MM.1S (cell line): Measurements from ENCODE around the gene RPL7A.

Experiments used
- DNase-seq: peaks from one replicate; pipeline ENCODE4 v3.0.0-alpha.2; 2015
- H2AFZ ChIP-seq: fragments of 300-600 bp; sonication (generic); 2 replicates; pipeline ENCODE4 v1.6.0; 2016; ENCODE audit warnings: antibody characterized with exemption, low read length
- H3F3A ChIP-seq: fragments of 300-600 bp; sonication (generic); 2 replicates; pipeline ENCODE4 v1.6.1; 2016; ENCODE audit warnings: mild to moderate bottlenecking, antibody characterized with exemption, low read length, moderate library complexity, mixed read lengths; ENCODE audit not compliant: insufficient read depth
- H3K27ac ChIP-seq: fragments of 300-600 bp; sonication (generic); 2 replicates; pipeline ENCODE4 v1.5.1; 2016; ENCODE audit warnings: mild to moderate bottlenecking, low read length
- H3K27me3 ChIP-seq: fragments of 300-600 bp; sonication (generic); replicated peaks from 2 replicates; pipeline ENCODE4 v1.6.0; 2016; ENCODE audit warnings: low read length; ENCODE audit not compliant: insufficient read depth
- H3K36me3 ChIP-seq: fragments of 300-600 bp; sonication (generic); replicated peaks from 2 replicates; pipeline ENCODE4 v1.6.1; 2016; ENCODE audit warnings: mild to moderate bottlenecking, low read length, mixed read lengths; ENCODE audit not compliant: insufficient read depth
- H3K4me1 ChIP-seq: fragments of 300-600 bp; sonication (generic); 2 replicates; pipeline ENCODE4 v1.6.1; 2016; ENCODE audit warnings: low read length, mixed read lengths
- H3K4me2 ChIP-seq: fragments of 300-600 bp; sonication (generic); 2 replicates; pipeline ENCODE4 v1.6.0; 2016; ENCODE audit warnings: low read depth, low read length
- H3K4me3 ChIP-seq: fragments of 300-600 bp; sonication (generic); 2 replicates; pipeline ENCODE4 v1.5.1; 2016; ENCODE audit warnings: low read length, mixed read lengths
- H3K79me2 ChIP-seq: fragments of 300-600 bp; sonication (generic); 2 replicates; pipeline ENCODE4 v1.6.1; 2016; ENCODE audit warnings: mixed run types, low read length, mixed read lengths
- H3K9ac ChIP-seq: fragments of 300-600 bp; sonication (generic); 2 replicates; pipeline ENCODE4 v1.6.1; 2016; ENCODE audit warnings: low read length, mixed read lengths
- H3K9me2 ChIP-seq: fragments of 300-600 bp; sonication (generic); replicated peaks from 2 replicates; pipeline ENCODE4 v1.6.1; 2016; ENCODE audit warnings: mild to moderate bottlenecking, low read length, mixed read lengths; ENCODE audit not compliant: insufficient read depth
- H3K9me3 ChIP-seq: fragments of 300-600 bp; sonication (generic); replicated peaks from 2 replicates; pipeline ENCODE4 v1.6.1; 2016; ENCODE audit warnings: mild to moderate bottlenecking, low read length, mixed read lengths; ENCODE audit not compliant: insufficient read depth
- H4K20me1 ChIP-seq: fragments of 300-600 bp; sonication (generic); 2 replicates; pipeline ENCODE4 v1.6.1; 2016; ENCODE audit warnings: mild to moderate bottlenecking, low read length, moderate library complexity, mixed read lengths; ENCODE audit not compliant: insufficient read depth
- EZH2 ChIP-seq: fragments of 300-600 bp; sonication (generic); optimal IDR thresholded peaks from 2 replicates; pipeline ENCODE3; 2017; ENCODE audit warnings: low read depth, mild to moderate bottlenecking, antibody characterized with exemption, low read length, mixed read lengths
- EZH2phosphoT487 ChIP-seq: fragments of 300-600 bp; sonication (generic); IDR thresholded peaks from 2 replicates; pipeline ENCODE4 v1.6.1; 2018; ENCODE audit warnings: antibody characterized with exemption, low read length
- TF ChIP-seq, protein P1 (sequence below): fragments of 300-600 bp; sonication (generic); IDR thresholded peaks from 2 replicates; pipeline ENCODE4 v1.5.1; 2016; ENCODE audit warnings: antibody characterized with exemption, low read length, mixed read lengths

RPL7A gene

DNA sequence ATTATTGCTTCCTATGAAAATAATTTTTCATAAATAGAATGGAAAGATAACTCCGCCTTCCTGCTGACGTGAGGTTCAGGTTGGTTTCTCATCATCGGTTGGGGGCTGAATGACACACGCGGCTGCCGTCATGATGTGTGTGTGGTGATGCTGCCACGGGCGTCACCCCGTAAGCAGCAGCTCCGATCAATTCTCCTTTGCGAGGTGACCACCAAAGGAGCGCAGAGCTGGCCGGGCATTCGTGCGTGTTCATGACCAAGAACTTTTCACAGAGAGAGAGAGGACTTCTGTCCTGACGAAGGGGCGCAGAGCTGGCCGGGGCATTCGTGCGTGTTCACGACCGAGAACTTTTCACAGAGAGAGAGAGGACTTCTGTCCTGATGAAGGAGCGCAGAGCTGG, 42.3 kb upstream of the RPL7A start:
- H3K27ac ChIP-seq: no peak overlapping the region
- H3K27me3 ChIP-seq: peaks cover 88% of the 10 kb centered on the region
- H3K36me3 ChIP-seq: no peaks in the 10 kb centered on the region
- H3K9me3 ChIP-seq: no peaks in the 10 kb centered on the region
- H3K4me3 ChIP-seq: no peak overlapping the region
- H3K9ac ChIP-seq: no peak overlapping the region
- H3K79me2 ChIP-seq: no peaks in the 10 kb centered on the region
- TF ChIP-seq EZH2 (no peak), EZH2phosphoT487 (no peak)
- TF ChIP-seq, protein P1, sequence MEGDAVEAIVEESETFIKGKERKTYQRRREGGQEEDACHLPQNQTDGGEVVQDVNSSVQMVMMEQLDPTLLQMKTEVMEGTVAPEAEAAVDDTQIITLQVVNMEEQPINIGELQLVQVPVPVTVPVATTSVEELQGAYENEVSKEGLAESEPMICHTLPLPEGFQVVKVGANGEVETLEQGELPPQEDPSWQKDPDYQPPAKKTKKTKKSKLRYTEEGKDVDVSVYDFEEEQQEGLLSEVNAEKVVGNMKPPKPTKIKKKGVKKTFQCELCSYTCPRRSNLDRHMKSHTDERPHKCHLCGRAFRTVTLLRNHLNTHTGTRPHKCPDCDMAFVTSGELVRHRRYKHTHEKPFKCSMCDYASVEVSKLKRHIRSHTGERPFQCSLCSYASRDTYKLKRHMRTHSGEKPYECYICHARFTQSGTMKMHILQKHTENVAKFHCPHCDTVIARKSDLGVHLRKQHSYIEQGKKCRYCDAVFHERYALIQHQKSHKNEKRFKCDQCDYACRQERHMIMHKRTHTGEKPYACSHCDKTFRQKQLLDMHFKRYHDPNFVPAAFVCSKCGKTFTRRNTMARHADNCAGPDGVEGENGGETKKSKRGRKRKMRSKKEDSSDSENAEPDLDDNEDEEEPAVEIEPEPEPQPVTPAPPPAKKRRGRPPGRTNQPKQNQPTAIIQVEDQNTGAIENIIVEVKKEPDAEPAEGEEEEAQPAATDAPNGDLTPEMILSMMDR: no peak
- H3K4me2 ChIP-seq: no peak overlapping the region
- no peak overlapping the region for H2AFZ ChIP-seq
- no peaks in the 10 kb centered on the region for H3K9me2 ChIP-seq
- no peaks in the 10 kb centered on the region for H3K4me1 ChIP-seq
- H4K20me1 ChIP-seq: no peaks in the 10 kb centered on the region
- no peaks in the 10 kb centered on the region for H3F3A ChIP-seq
- no peak for DNase-seq

- H3K9me2 ChIP-seq: no peaks in the 10 kb centered on the region
- H3K4me2 ChIP-seq: no peak overlapping the region
- H3K27me3 ChIP-seq: peaks cover 80% of the 10 kb centered on the region
- H3K4me1 ChIP-seq: no peaks in the 10 kb centered on the region
- no peak overlapping the region for H3K27ac ChIP-seq
- no peaks in the 10 kb centered on the region for H3K9me3 ChIP-seq
- H4K20me1 ChIP-seq: no peaks in the 10 kb centered on the region
- H3F3A ChIP-seq: no peaks in the 10 kb centered on the region
- no peak overlapping the region for H2AFZ ChIP-seq
- no peak for DNase-seq
- H3K9ac ChIP-seq: no peak overlapping the region
- no peaks in the 10 kb centered on the region for H3K36me3 ChIP-seq
- TF ChIP-seq, protein P1: no peak
- TF ChIP-seq EZH2 (no peak), EZH2phosphoT487 (no peak)
- no peaks in the 10 kb centered on the region for H3K79me2 ChIP-seq
- no peak overlapping the region for H3K4me3 ChIP-seq
Observed at GRCh38 chr9:133306242-133307204, 41.5 kb upstream of the RPL7A start.

DNA sequence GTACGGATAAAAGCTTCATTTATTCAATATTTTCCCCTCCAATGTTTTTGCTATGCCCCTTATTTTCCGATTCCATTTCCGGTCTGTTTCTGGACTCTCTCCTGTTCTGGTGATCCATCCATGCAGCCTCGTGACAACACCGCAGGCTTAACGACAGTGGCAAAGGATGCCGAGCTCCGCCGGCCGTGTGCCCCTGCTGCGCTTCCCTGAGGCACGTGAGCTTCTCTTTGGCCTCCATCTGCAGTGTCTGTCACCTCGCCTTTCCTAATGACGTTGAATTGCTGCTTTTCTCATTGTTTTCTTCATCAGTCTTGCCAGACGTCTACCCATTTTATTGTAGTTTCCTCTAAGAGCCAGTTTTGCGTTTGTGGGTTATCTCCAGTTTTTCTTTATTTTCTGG, 40.7 kb upstream of the RPL7A start:
- Histone ChIP-seq H3K4me1 (no peaks in the 10 kb centered on the region), H3K79me2 (no peaks in the 10 kb centered on the region), H3K36me3 (no peaks in the 10 kb centered on the region), H3K9me2 (no peaks in the 10 kb centered on the region), H4K20me1 (no peaks in the 10 kb centered on the region), H3K27me3 (peaks cover 72% of the 10 kb centered on the region), H3K4me2 (no peak overlapping the region), H3K9me3 (no peaks in the 10 kb centered on the region), H3K27ac (no peak overlapping the region), H3K4me3 (no peak overlapping the region), H3K9ac (no peak overlapping the region), H2AFZ (no peak overlapping the region), H3F3A (no peaks in the 10 kb centered on the region)
- no peak for TF ChIP-seq EZH2
- TF ChIP-seq, protein P1: no peak
- no peak for TF ChIP-seq EZH2phosphoT487
- DNase-seq: no peak
